Measurements from ENCODE around the gene NKX1-2. TPM values are rescaled to one million over a fixed set of nuclear protein-coding genes. Genes with fewer than 3 reads are reported as not detected.

Gene NKX1-2
- polyA plus RNA-seq, 2 of the 4 experiments (the other 2 are of a cell fraction): 0.08 to 0.16 TPM

DNA sequence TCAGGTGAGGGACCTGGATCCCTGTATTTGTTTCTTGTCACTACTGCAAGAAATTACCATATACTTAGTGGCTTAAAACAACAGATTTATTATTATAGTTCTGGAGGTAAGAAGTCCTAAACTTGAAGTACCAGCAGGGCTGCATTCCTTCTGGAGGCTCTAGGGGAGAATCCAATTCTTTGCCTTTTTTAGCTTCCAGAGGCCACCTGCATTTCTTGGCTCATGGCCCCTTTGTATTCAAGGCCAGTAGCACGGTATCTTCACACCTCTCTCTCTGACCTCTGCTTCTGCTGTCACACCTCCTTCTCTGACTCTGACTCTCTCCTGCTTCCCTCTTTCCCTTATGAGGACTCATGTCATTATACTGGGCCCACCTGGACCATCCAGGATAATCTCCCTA, 9.6 kb upstream of the NKX1-2 start:
- WGBS (ENCODE audit: missing lambda C conversion rate): 77% methylated on average over 1 of the region's 1 CpG
- no peak for FAIRE-seq
- ChIA-PET CTCF (interaction anchor here (1.7 kb wide), 1 partner anchor 465 kb away, joined by 5 read pairs; no protein-coding TSS in a partner anchor), POLR2A (interaction anchor here (0.6 kb wide), 1 partner anchor 19 kb away, joined by 7 read pairs; no protein-coding TSS in a partner anchor)
- no peak overlapping the region for H3K4me3 ChIP-seq
- no peak for ATAC-seq
- H3K4me1 ChIP-seq: 0 out of 3 replicates have a peak, but pooled peaks cover 4% of the 10 kb centered on the region
- no peak for TF ChIP-seq HOXA7 (CRISPR knock-in tag; IDR thresholded peaks at IDR 0.05)
- TF ChIP-seq MYC (IDR thresholded peaks at IDR 0.05; ENCODE audit: borderline replicate concordance, low read length): no peak
- no peak for TF ChIP-seq RARB (CRISPR knock-in tag; IDR thresholded peaks at IDR 0.05)
- TF ChIP-seq RNF2 (IDR thresholded peaks at IDR 0.05; ENCODE audit: borderline replicate concordance, low read depth): no peak
- TF ChIP-seq, protein P1, sequence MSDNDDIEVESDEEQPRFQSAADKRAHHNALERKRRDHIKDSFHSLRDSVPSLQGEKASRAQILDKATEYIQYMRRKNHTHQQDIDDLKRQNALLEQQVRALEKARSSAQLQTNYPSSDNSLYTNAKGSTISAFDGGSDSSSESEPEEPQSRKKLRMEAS (IDR thresholded peaks at IDR 0.05): no peak
- no peak for TF ChIP-seq JUNB (IDR thresholded peaks at IDR 0.05)
- TF ChIP-seq, protein P2, sequence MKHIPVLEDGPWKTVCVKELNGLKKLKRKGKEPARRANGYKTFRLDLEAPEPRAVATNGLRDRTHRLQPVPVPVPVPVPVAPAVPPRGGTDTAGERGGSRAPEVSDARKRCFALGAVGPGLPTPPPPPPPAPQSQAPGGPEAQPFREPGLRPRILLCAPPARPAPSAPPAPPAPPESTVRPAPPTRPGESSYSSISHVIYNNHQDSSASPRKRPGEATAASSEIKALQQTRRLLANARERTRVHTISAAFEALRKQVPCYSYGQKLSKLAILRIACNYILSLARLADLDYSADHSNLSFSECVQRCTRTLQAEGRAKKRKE (CRISPR knock-in tag; IDR thresholded peaks at IDR 0.05; ENCODE audit: low read depth): no peak
- TF ChIP-seq MAZ (IDR thresholded peaks at IDR 0.05; ENCODE audit: borderline replicate concordance, low read depth, low read length): no peak
- H3K4me2 ChIP-seq: no peak overlapping the region
- H3K27ac ChIP-seq: no peak overlapping the region
- no peak for DNase-seq (ENCODE audit: low read depth in 1 of 2, low spot score in 1 of 2)
- no peaks in the 10 kb centered on the region for H3K9me3 ChIP-seq

DNA sequence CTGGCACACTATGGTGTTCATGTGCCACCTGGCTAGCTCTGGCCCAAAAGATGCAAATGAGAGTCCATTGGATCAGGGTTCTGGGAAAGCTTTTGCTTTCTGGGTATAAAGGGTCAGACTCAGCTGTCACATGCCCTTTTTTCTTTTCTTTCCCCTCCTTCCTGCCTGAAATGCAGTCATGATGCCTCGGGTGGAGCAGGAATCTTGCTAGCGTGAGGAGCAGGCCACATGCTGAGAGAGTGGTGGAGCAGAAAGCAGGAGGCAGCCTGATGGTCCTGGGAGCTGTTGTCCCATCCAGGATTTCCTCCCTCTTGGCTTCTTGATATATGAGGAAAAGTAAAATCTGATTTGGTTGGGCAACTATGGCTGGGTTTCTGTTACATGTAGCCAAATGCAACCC, 9.1 kb upstream of the NKX1-2 start:
- Histone ChIP-seq H3K27ac (no peak overlapping the region), H3K9me3 (no peaks in the 10 kb centered on the region), H3K4me1 (0 out of 3 replicates have a peak, but pooled peaks cover 4% of the 10 kb centered on the region), H3K4me3 (no peak overlapping the region), H3K4me2 (no peak overlapping the region)
- ChIA-PET POLR2A (no interaction called here), CTCF (interaction anchor here (1.7 kb wide), 1 partner anchor 464 kb away, joined by 5 read pairs; no protein-coding TSS in a partner anchor)
- no peak for TF ChIP-seq FOXS1 (CRISPR knock-in tag; IDR thresholded peaks at IDR 0.05)
- TF ChIP-seq, protein P3, sequence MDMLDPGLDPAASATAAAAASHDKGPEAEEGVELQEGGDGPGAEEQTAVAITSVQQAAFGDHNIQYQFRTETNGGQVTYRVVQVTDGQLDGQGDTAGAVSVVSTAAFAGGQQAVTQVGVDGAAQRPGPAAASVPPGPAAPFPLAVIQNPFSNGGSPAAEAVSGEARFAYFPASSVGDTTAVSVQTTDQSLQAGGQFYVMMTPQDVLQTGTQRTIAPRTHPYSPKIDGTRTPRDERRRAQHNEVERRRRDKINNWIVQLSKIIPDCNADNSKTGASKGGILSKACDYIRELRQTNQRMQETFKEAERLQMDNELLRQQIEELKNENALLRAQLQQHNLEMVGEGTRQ (IDR thresholded peaks at IDR 0.05): no peak
- TF ChIP-seq KDM5A (IDR thresholded peaks at IDR 0.05): no peak
- no peak for TF ChIP-seq HEYL (CRISPR knock-in tag; IDR thresholded peaks at IDR 0.05)
- no peak for TF ChIP-seq EHF (CRISPR knock-in tag; IDR thresholded peaks at IDR 0.05)
- TF ChIP-seq MYC (IDR thresholded peaks at IDR 0.05; ENCODE audit: borderline replicate concordance, low read length): no peak
- FAIRE-seq: no peak
- DNase-seq (ENCODE audit: low read depth in 1 of 2, low spot score in 1 of 2): no peak
- WGBS (ENCODE audit: missing lambda C conversion rate): 54% methylated on average over 2 of the region's 2 CpGs
- ATAC-seq: no peak

DNA sequence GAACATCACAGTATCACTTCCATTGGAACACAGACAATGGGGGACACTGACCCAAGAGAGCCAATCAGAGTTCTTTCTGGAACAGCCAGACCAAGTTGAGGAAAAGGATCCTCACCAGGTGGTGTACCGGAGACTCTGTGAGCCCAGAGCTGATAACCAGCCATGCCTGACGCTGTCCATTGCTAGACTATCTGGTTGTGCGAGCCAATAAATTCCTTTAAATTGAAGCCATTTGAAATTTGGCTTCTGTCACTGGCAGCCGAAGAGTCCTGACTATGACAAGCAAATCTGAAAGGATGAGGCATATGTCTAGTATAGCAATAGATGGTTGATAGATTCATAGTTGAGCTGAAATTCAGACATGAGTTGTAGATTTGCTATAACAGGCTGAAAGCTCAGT, 8.6 kb upstream of the NKX1-2 start:
- ChIA-PET POLR2A (no interaction called here), CTCF (interaction anchor here (1.7 kb wide), 1 partner anchor 464 kb away, joined by 5 read pairs; no protein-coding TSS in a partner anchor)
- H3K4me3 ChIP-seq: no peak overlapping the region
- no peak for ATAC-seq
- WGBS (ENCODE audit: missing lambda C conversion rate): 88% methylated on average over 4 of the region's 4 CpGs
- no peak for DNase-seq (ENCODE audit: low read depth in 1 of 2, low spot score in 1 of 2)
- no peak overlapping the region for H3K4me2 ChIP-seq
- H3K9me3 ChIP-seq: no peaks in the 10 kb centered on the region
- H3K4me1 ChIP-seq: 0 out of 3 replicates have a peak, but pooled peaks cover 4% of the 10 kb centered on the region
- FAIRE-seq: no peak
- no peak overlapping the region for H3K27ac ChIP-seq
- TF ChIP-seq, protein P4, sequence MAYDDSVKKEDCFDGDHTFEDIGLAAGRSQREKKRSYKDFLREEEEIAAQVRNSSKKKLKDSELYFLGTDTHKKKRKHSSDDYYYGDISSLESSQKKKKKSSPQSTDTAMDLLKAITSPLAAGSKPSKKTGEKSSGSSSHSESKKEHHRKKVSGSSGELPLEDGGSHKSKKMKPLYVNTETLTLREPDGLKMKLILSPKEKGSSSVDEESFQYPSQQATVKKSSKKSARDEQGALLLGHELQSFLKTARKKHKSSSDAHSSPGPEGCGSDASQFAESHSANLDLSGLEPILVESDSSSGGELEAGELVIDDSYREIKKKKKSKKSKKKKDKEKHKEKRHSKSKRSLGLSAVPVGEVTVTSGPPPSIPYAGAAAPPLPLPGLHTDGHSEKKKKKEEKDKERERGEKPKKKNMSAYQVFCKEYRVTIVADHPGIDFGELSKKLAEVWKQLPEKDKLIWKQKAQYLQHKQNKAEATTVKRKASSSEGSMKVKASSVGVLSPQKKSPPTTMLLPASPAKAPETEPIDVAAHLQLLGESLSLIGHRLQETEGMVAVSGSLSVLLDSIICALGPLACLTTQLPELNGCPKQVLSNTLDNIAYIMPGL (CRISPR knock-in tag; IDR thresholded peaks at IDR 0.05; ENCODE audit: borderline replicate concordance): no peak
- TF ChIP-seq ZFP36 (IDR thresholded peaks at IDR 0.05; ENCODE audit: borderline replicate concordance, partially characterized antibody) (no peak), MYC (IDR thresholded peaks at IDR 0.05; ENCODE audit: borderline replicate concordance, low read length) (no peak), SMC3 (IDR thresholded peaks at IDR 0.05) (no peak), HOXB13 (CRISPR knock-in tag; IDR thresholded peaks at IDR 0.05; ENCODE audit: low read depth) (no peak), CHD4 (IDR thresholded peaks at IDR 0.05; ENCODE audit: borderline replicate concordance) (no peak), MAFK (IDR thresholded peaks at IDR 0.05; ENCODE audit: partially characterized antibody) (no peak), MAZ (IDR thresholded peaks at IDR 0.05; ENCODE audit: borderline replicate concordance, low read depth, low read length) (no peak), RAD21 (conservative IDR thresholded peaks at IDR 0.05 in 1 of 2, IDR thresholded peaks at IDR 0.05 in 1 of 2) (no peak), JUNB (IDR thresholded peaks at IDR 0.05) (no peak), POLR2A (IDR thresholded peaks at IDR 0.05; ENCODE audit: low read length) (no peak), ZSCAN20 (CRISPR knock-in tag; IDR thresholded peaks at IDR 0.05) (no peak), SREBF2 (IDR thresholded peaks at IDR 0.05) (no peak)
- TF ChIP-seq, protein P5, sequence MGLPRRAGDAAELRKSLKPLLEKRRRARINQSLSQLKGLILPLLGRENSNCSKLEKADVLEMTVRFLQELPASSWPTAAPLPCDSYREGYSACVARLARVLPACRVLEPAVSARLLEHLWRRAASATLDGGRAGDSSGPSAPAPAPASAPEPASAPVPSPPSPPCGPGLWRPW (IDR thresholded peaks at IDR 0.05): no peak
- TF ChIP-seq, protein P6, sequence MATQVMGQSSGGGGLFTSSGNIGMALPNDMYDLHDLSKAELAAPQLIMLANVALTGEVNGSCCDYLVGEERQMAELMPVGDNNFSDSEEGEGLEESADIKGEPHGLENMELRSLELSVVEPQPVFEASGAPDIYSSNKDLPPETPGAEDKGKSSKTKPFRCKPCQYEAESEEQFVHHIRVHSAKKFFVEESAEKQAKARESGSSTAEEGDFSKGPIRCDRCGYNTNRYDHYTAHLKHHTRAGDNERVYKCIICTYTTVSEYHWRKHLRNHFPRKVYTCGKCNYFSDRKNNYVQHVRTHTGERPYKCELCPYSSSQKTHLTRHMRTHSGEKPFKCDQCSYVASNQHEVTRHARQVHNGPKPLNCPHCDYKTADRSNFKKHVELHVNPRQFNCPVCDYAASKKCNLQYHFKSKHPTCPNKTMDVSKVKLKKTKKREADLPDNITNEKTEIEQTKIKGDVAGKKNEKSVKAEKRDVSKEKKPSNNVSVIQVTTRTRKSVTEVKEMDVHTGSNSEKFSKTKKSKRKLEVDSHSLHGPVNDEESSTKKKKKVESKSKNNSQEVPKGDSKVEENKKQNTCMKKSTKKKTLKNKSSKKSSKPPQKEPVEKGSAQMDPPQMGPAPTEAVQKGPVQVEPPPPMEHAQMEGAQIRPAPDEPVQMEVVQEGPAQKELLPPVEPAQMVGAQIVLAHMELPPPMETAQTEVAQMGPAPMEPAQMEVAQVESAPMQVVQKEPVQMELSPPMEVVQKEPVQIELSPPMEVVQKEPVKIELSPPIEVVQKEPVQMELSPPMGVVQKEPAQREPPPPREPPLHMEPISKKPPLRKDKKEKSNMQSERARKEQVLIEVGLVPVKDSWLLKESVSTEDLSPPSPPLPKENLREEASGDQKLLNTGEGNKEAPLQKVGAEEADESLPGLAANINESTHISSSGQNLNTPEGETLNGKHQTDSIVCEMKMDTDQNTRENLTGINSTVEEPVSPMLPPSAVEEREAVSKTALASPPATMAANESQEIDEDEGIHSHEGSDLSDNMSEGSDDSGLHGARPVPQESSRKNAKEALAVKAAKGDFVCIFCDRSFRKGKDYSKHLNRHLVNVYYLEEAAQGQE (IDR thresholded peaks at IDR 0.05): no peak
- TF ChIP-seq, protein P7, sequence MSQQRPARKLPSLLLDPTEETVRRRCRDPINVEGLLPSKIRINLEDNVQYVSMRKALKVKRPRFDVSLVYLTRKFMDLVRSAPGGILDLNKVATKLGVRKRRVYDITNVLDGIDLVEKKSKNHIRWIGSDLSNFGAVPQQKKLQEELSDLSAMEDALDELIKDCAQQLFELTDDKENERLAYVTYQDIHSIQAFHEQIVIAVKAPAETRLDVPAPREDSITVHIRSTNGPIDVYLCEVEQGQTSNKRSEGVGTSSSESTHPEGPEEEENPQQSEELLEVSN (IDR thresholded peaks at IDR 0.05; ENCODE audit: borderline replicate concordance, low read depth): no peak
